ENCODE measurements around the gene TOMM5.

Gene TOMM5

DNA sequence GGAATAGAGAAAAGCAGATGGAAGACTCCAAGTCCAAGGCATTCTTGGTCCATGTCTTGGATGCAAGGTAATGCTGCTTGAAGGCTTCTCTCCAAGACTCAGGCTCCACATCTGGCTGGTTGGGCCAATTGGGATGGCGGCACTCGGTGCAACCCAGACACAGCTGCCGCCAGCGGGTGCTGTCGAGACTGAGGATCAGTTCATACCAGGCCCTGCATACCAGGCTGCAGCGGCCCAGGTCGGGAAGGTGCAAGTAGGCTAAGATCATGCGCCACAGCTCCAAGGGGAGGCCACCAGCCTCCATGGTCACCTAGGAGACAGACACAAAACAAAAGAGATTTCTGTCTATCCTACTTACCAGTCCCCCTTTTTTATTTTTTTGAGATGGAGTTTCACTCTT, 50.9 kb downstream of the TOMM5 start:
- FAIRE-seq, result no peak
- TF ChIP-seq TAF1 (IDR thresholded peaks at IDR 0.05; ENCODE audit: low read depth, low read length) (no peak), POLR2AphosphoS5 (IDR thresholded peaks at IDR 0.05; ENCODE audit: low read depth, low read length) (no peak), POLR2A (IDR thresholded peaks at IDR 0.05; ENCODE audit: low read depth, low read length) (no peak), SPI1 (IDR thresholded peaks at IDR 0.05; ENCODE audit: low read depth, low read length) (no peak), POU2F2 (IDR thresholded peaks at IDR 0.05; ENCODE audit: low read depth, low read length) (no peak), PAX5 (IDR thresholded peaks at IDR 0.05; ENCODE audit: insufficient read depth, low read length, severe bottlenecking) (no peak)
- DNase-seq (ENCODE audit: insufficient read length, low spot score), result no peak

DNA sequence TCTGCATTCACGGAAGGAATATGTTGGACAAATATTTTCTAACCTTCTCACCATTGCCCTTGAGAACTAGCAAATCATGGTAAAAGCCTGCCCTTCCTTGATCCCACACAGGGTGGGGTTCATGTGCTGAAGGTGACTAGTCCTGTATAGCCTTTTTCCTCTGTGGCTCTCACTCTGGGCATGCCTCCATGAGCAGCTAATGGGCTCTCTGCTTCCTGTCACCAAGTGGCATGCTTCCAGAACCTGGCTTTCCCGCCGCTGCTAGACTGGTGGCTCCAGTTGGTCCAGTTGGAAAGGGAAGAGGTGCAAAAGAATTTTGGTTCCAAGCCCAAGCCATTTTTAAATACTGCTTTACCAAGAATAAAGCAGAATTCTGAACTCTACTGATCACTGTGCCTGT, 51.8 kb downstream of the TOMM5 start:
- DNase-seq (ENCODE audit: insufficient read length, low spot score) (no peak), FAIRE-seq (no peak)
- TF ChIP-seq POU2F2 (IDR thresholded peaks at IDR 0.05; ENCODE audit: low read depth, low read length) (no peak), SPI1 (IDR thresholded peaks at IDR 0.05; ENCODE audit: low read depth, low read length) (no peak), PAX5 (IDR thresholded peaks at IDR 0.05; ENCODE audit: insufficient read depth, low read length, severe bottlenecking) (no peak), TAF1 (IDR thresholded peaks at IDR 0.05; ENCODE audit: low read depth, low read length) (no peak), POLR2A (IDR thresholded peaks at IDR 0.05; ENCODE audit: low read depth, low read length) (no peak), POLR2AphosphoS5 (IDR thresholded peaks at IDR 0.05; ENCODE audit: low read depth, low read length) (no peak)

DNA sequence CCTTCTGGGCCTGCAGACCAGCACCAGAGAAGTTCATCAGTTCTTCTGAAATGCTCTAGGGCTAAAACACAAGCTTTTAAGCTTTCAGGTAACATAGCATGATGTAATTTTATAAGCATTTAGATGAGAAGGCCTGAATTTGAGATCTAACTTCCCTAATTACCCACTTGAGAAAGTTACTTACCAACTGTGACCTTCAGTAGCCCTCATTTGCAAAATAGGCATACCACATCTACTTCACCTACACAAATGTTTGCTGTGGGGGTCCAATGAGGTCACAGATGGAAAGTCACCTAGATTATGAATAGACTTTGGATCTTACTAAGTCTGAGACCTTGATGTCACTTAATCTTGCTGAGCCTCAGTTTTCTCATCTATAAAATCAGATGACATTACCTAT, 52.8 kb downstream of the TOMM5 start:
- no peak for FAIRE-seq
- no peak for TF ChIP-seq PAX5 (IDR thresholded peaks at IDR 0.05; ENCODE audit: insufficient read depth, low read length, severe bottlenecking)
- TF ChIP-seq POLR2AphosphoS5 (IDR thresholded peaks at IDR 0.05; ENCODE audit: low read depth, low read length), result no peak
- TF ChIP-seq POU2F2 (IDR thresholded peaks at IDR 0.05; ENCODE audit: low read depth, low read length), result no peak
- TF ChIP-seq SPI1 (IDR thresholded peaks at IDR 0.05; ENCODE audit: low read depth, low read length), result no peak
- no peak for TF ChIP-seq TAF1 (IDR thresholded peaks at IDR 0.05; ENCODE audit: low read depth, low read length)
- TF ChIP-seq POLR2A (IDR thresholded peaks at IDR 0.05; ENCODE audit: low read depth, low read length), result no peak
- DNase-seq (ENCODE audit: insufficient read length, low spot score), result no peak
